MCF 10A (cell line): Measurements from ENCODE around the gene SLC9B2. TPM values are rescaled to one million over a fixed set of nuclear protein-coding genes. Genes with fewer than 3 reads are reported as not detected.

Source experiments
- BruUV-seq: library from RNA; stranded (reverse); fragments of 400-500 nt; replicated peaks from 2 replicates; lab custom pipeline; 2021; lab: Mats Ljungman, UMichigan
- CTCF ChIA-PET: fragments of 300-600 bp; sonication (Branson Sonifier 250); formaldehyde crosslinking; extraction: SDS; loops from one replicate; lab custom pipeline; 2021; ENCODE audit warnings: antibody characterized with exemption, inconsistent platforms; lab: Yijun Ruan, JAX
- POLR2A ChIA-PET: fragments of 300-600, 350-650 bp; sonication (Branson Sonifier 250); formaldehyde crosslinking; extraction: SDS; loops from one replicate; lab custom pipeline; 2020; ENCODE audit warnings: antibody characterized with exemption, inconsistent platforms; lab: Yijun Ruan, JAX
- DNase-seq: peaks from one replicate; pipeline ENCODE4 v3.0.0-alpha.2; 2018; ENCODE audit not compliant: unreplicated experiment
- H3K27ac Mint-ChIP-seq: one replicate; pipeline ENCODE4 v1.8.0; 2022; ENCODE audit warnings: mild to moderate bottlenecking, low read depth, mixed read lengths; ENCODE audit not compliant: unreplicated experiment
- H3K27me3 Mint-ChIP-seq: one replicate; pipeline ENCODE4 v1.8.0; 2022; ENCODE audit warnings: mixed read lengths; ENCODE audit not compliant: insufficient read depth, unreplicated experiment
- H3K36me3 Mint-ChIP-seq: one replicate; pipeline ENCODE4 v1.8.0; 2022; ENCODE audit warnings: mild to moderate bottlenecking, moderate library complexity, mixed read lengths; ENCODE audit not compliant: insufficient read depth, unreplicated experiment
- H3K4me1 Mint-ChIP-seq: one replicate; pipeline ENCODE4 v1.8.0; 2022; ENCODE audit warnings: mixed read lengths; ENCODE audit not compliant: insufficient read depth, unreplicated experiment
- H3K4me3 Mint-ChIP-seq: one replicate; pipeline ENCODE4 v1.8.0; 2022; ENCODE audit warnings: mild to moderate bottlenecking, moderate library complexity, mixed read lengths; ENCODE audit not compliant: unreplicated experiment
- H3K9me3 Mint-ChIP-seq: one replicate; pipeline ENCODE4 v1.8.0; 2022; ENCODE audit warnings: mixed read lengths; ENCODE audit not compliant: unreplicated experiment
- CTCF ChIP-seq: fragments of 200-600 bp; IDR thresholded peaks from one replicate; pipeline ENCODE4 v1.8.0; 2022; ENCODE audit warnings: antibody characterized with exemption, mild to moderate bottlenecking; ENCODE audit not compliant: unreplicated experiment
- intact Hi-C: fragments of 100-400 bp; cut with micrococcal nuclease; formaldehyde crosslinking; loops from 2 replicates; pipeline ENCODE4 v1.14.1; 2022
- total RNA-seq: library from RNA; stranded (reverse); gene quantifications from 2 replicates; pipeline ENCODE4 v1.2.3, GENCODE V29; 2022

SLC9B2 gene
- total RNA-seq, 1 experiment from 2014 or later: 28.7 TPM

DNA sequence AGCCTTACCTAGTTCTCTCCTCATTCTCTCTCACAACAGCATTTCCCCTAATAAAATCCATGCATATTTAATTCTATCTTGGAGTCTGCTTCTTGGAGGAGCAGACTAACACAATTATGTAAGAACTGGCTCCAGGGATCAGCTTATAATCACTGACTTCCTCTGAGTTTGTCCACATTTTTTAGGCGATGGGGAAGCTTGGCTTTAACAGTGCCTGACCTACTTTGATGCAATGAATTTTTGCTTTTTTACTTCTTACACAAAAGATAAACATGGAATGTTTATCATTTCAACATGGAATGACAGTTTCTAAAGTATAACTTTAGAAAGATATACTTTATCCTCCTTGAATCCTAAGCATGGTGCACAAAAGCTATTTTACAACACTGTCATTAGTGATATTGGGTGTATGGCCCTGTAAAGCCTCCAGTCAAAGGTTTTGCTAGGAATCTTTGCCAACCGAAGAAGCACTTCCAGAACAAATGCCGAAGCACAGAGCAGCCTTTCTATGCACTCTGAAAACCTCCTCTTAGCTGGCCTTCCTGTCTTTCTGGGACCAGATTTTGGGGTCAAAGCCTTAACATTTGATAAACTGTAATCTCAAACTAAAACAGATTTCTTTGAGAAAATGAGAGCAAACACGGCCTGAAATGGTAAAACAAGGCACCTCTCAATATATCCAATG is 22.3 kb upstream of the SLC9B2 start:
- no peak for DNase-seq
- Mint-ChIP-seq H3K9me3 (no peaks in the 10 kb centered on the region), H3K4me1 (peaks cover 16% of the 10 kb centered on the region), H3K36me3 (peaks cover 6% of the 10 kb centered on the region), H3K27ac (peak overlapping the region; percentile 90), H3K4me3 (peak overlapping the region; percentile 88), H3K27me3 (no peaks in the 10 kb centered on the region)
- BruUV-seq: no TSS peak
- intact Hi-C loops: loop anchor here (2.0 to 5.0 kb wide), 2 partner anchors 478 to 752 kb away; partner anchors contain the start of gene SLC39A8
- no peak for TF ChIP-seq CTCF
- ChIA-PET POLR2A (interaction anchor here (0.6 to 3.6 kb wide), 17 partner anchors 11 to 668 kb away, joined by 3 to 20 read pairs (median 3); partner anchors contain the start of genes CISD2, MANBA, SLC9B1 and SLC9B2), CTCF (interaction anchor here (0.5 to 5.0 kb wide), 22 partner anchors 9 to 799 kb away, joined by 3 to 57 read pairs (median 4); no protein-coding TSS in a partner anchor)

DNA sequence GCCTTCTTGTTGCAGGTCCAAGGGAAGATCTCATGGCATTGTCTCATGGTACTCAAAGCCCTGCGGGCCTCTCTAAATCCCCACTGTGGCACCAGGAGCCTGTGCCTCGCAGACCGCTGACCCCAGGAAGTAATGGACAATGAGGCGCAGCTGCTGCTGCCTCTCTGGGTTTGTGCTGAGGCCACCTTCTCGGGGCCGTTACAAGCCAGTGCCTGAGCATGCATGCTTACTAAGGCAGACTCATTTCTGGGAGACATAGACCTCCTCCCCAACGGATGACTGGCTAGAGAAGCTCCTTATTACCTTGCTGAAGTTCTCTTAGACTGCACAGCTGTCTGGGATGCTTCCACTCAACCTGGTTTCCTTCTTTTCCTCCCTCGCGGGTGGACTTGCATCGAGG is 21.8 kb upstream of the SLC9B2 start:
- H3K36me3 Mint-ChIP-seq: peaks cover 5% of the 10 kb centered on the region
- peak overlapping the region; percentile 88 for H3K4me3 Mint-ChIP-seq
- CTCF ChIA-PET: interaction anchor here (0.5 to 5.0 kb wide), 9 partner anchors 8 to 798 kb away, joined by 3 to 57 read pairs (median 5); no protein-coding TSS in a partner anchor
- intact Hi-C loops: loop anchor here (2.0 to 5.0 kb wide), 2 partner anchors 478 to 751 kb away; partner anchors contain the start of gene SLC39A8
- POLR2A ChIA-PET: interaction anchor here (0.6 to 3.6 kb wide), 11 partner anchors 11 to 660 kb away, joined by 3 to 20 read pairs (median 3); partner anchors contain the start of genes SLC9B1, SLC9B2 and UBE2D3
- H3K4me1 Mint-ChIP-seq: peaks cover 16% of the 10 kb centered on the region
- TF ChIP-seq CTCF: no peak
- no TSS peak for BruUV-seq
- no peak for DNase-seq
- H3K27ac Mint-ChIP-seq: no peak overlapping the region
- no peaks in the 10 kb centered on the region for H3K27me3 Mint-ChIP-seq
- no peaks in the 10 kb centered on the region for H3K9me3 Mint-ChIP-seq

GRCh38 chr4:103097112-103097511 is 20.6 kb upstream of the SLC9B2 start:
- DNase-seq: no peak
- intact Hi-C loops: loop anchor here (5.0 kb wide), 1 partner anchor 750 kb away; the partner anchor contains the start of gene SLC39A8
- no peak overlapping the region for H3K4me3 Mint-ChIP-seq
- no peak overlapping the region for H3K27ac Mint-ChIP-seq
- TF ChIP-seq CTCF: no peak
- peaks cover 23% of the 10 kb centered on the region for H3K4me1 Mint-ChIP-seq
- no peaks in the 10 kb centered on the region for H3K9me3 Mint-ChIP-seq
- no TSS peak for BruUV-seq
- H3K36me3 Mint-ChIP-seq: peaks cover 5% of the 10 kb centered on the region
- H3K27me3 Mint-ChIP-seq: no peaks in the 10 kb centered on the region
- POLR2A ChIA-PET: interaction anchor here (0.6 to 0.7 kb wide), 2 partner anchors 82 to 1947 kb away, joined by 3 read pairs; no protein-coding TSS in a partner anchor
- CTCF ChIA-PET: interaction anchor here (0.6 to 5.0 kb wide), 4 partner anchors 50 to 477 kb away, joined by 3 to 27 read pairs (median 5); partner anchors contain the start of gene CISD2

DNA sequence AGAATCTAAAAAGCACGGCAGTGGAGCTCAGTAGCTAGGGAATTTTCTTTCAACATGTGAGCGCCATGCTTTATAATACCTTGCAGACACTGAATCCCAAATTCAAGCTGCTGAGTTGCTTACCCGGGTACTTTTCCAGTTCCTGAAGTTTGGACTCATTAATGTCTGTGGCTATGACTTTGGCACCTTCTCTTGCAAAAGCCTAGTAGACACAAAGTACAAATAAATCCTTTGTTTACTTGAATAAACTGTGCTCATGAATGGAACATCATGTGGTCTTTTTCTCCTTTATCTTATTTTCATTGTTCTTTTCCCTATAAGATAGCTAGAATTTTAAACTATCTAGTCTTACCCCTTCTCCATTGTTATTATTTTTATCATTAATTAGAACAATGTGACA is 18.5 kb upstream of the SLC9B2 start:
- Mint-ChIP-seq H3K9me3 (no peaks in the 10 kb centered on the region), H3K27me3 (no peaks in the 10 kb centered on the region), H3K4me1 (peaks cover 28% of the 10 kb centered on the region), H3K36me3 (peaks cover 19% of the 10 kb centered on the region), H3K4me3 (no peak overlapping the region), H3K27ac (no peak overlapping the region)
- no peak for DNase-seq
- CTCF ChIA-PET: interaction anchor here (0.5 to 5.0 kb wide), 10 partner anchors 13 to 798 kb away, joined by 3 to 27 read pairs (median 3); no protein-coding TSS in a partner anchor
- no TSS peak for BruUV-seq
- POLR2A ChIA-PET: interaction anchor here (0.7 to 3.9 kb wide), 7 partner anchors 15 to 474 kb away, joined by 3 to 18 read pairs (median 4); partner anchors contain the start of genes CISD2, SLC9B2 and UBE2D3
- TF ChIP-seq CTCF: no peak
- intact Hi-C loops: loop anchor here (5.0 kb wide), 1 partner anchor 748 kb away; the partner anchor contains the start of gene SLC39A8
